T47D (cell line): ENCODE data around the gene TSPAN11.
A peak's percentile ranks its signal among the peaks of the same experiment; 100 is the strongest.

Source experiments
- DNase-seq, 2 experiments: peaks; one replicate each; pipeline versions ENCODE4 v3.0.0 to v3.0.0-alpha.2; 2011 to 2012; ENCODE audit warnings: low read depth in 1 of 2, low spot score in 1 of 2
- JUND ChIP-seq: IDR thresholded peaks from 2 replicates; pipeline ENCODE4 v1.6.1; 2012; ENCODE audit warnings: low read depth
- in situ Hi-C: cut with HindIII; loops from 2 replicates; pipeline ENCODE4 v1.10.0; 2016; ENCODE audit warnings: low sequenced_read_pairs, low pct_unique_long_range_greater_than_20kb

The TSPAN11 gene

GRCh38 chr12:30979371-30980259, 53.1 kb downstream of the TSPAN11 start:
- in situ Hi-C loops = no loop called here
- TF ChIP-seq JUND = no peak
- no peak for DNase-seq

DNA sequence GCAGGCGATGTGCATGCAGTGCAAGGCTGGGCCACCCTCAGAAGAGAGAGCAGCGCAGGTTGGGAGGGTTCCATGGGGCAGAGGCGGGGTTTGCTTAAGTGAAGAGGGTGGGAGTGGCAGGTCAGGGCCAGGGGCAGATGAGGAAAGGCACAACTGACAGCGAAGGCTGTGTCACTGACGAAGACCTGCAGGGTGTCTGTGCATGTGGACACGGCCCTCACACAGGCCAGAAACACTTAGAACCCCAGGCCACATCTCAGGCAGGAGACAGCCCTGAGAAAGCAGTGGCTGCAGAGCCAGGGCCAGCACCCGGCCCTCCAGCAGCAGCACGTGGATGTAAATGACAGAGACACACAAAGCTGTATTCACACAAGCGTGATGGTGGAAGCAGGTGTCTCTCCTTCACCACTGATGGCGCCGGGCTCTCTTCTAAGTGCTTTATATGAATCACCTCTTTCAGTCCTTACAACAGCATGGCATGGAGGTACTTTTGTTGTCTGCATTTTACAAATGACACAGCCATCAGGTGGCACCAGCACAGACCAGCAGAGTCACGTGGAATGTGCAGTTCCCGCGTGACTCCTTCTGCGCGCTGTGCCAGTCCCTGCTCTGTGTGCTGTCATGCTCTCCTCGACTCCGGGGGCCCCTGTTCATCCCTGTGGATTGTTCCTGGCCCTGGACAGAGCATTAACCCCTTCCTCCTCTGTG, 54.6 kb downstream of the TSPAN11 start:
- in situ Hi-C loops = no loop called here
- no peak for DNase-seq
- no peak for TF ChIP-seq JUND

DNA sequence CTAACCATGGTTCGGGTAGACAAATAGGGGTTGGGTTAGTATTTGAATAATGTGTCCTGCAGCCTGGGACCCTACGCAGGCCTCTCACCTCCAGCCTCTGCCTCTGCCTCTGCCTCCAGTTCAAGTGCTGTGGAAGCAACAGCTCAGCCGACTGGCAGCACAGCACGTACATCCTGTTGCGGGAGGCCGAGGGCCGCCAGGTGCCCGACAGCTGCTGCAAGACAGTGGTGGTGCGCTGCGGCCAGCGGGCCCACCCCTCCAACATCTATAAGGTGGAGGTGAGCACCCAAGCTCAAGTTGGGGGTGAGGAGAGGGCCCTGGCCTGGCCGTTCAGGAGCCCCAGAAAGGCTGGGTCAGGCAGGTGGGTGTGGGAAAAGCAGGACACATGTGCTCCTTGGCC, 55.9 kb downstream of the TSPAN11 start:
- in situ Hi-C loops = no loop called here
- DNase-seq = no peak
- TF ChIP-seq JUND = no peak

GRCh38 chr12:30985814-30986452, 59.4 kb downstream of the TSPAN11 start:
- DNase-seq = peak; percentile 67 to 84
- TF ChIP-seq JUND = no peak
- in situ Hi-C loops = no loop called here

DNA sequence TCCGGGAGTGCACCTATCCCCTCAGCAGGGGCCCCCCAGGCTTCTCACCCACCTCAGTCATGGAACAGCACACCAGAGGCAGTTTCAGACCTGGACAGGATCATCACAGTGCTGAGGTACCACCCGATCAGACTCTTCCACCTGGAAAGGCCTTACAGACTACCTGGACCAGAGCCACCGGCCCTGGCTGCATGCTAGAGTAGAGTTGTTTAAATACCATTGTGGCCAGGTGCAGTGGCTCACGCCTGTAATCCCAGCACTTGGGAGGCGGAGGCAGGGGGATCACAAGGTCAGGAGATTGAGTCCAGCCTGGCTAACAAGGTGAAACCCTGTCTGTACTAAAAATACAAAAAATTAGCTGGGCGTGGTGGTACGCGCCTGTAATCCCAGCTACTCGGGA, 61.5 kb downstream of the TSPAN11 start:
- in situ Hi-C loops = no loop called here
- no peak for DNase-seq
- TF ChIP-seq JUND = no peak

- in situ Hi-C loops = no loop called here
- DNase-seq = peak; percentile 22 to 43
- TF ChIP-seq JUND = no peak
These were observed 62.2 kb downstream of the TSPAN11 start for GRCh38 chr12:30988646-30989286.

DNA sequence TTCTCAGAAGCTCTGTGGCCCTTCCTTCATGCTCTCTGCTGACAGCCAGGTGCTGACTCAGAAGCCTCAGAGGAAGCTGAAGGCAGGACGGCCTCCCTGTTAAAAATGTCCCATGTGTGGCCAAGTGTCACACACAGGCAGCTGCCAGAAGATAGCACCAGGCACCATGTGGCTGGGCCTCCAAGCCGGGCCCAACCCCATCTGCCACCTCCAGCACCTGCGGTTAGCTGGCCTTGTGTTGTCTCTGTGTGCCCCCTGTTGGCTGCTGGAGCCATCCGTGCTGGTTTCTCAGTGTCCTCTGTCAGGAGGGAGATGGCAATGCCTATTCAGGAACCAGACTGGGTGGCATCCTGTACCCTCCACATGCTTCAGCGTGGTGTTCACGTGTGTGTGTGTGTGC, 63.2 kb downstream of the TSPAN11 start:
- TF ChIP-seq JUND = no peak
- in situ Hi-C loops = no loop called here
- peak in 1 of 2 experiments; percentile 30 for DNase-seq

DNA sequence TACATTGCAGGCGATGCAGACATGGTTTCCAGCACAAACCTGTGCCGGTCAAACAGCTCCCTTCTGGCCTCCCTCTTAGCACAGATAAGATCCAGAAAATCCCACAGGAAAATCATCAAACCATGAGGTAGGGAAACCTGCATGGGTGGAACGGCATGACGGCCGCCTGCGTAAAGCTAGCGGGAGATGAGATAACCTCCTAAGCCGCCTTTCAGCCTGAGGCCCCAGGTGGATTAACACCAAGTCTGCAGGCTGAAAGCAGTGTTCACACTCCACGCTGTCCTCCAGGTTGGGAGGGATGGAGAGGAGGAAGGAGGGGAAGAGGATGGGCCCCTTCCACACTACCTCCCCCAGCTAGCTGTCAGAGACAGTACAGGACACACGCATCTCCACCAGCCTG, 63.8 kb downstream of the TSPAN11 start:
- in situ Hi-C loops = no loop called here
- DNase-seq = no peak
- no peak for TF ChIP-seq JUND

- in situ Hi-C loops = no loop called here
- DNase-seq = no peak
- TF ChIP-seq JUND = no peak
These were observed 64.2 kb downstream of the TSPAN11 start for GRCh38 chr12:30990776-30991175.

- in situ Hi-C loops = no loop called here
- no peak for DNase-seq
- no peak for TF ChIP-seq JUND
These were observed 64.9 kb downstream of the TSPAN11 start for GRCh38 chr12:30991466-30991865.

DNA sequence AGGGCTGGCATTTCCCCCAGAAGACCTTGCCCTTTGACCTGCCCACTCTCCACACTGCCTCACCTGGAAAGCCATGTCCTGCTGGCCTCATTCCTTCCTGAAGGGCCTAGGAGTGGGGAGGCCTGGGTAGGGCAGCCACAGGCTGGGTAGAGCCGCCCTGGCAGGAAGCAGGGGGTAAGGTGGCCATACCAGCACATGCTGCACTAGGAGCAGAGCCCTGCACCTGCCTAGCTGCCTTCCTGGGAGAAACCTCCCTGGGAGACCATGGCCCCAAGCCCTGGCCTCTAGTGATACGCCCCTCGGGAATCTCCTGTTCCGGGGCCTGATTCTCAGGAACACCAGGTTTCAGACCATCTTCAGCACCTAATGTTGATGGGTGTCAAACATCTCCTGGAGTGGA, 65.8 kb downstream of the TSPAN11 start:
- in situ Hi-C loops = no loop called here
- DNase-seq = no peak
- no peak for TF ChIP-seq JUND

DNA sequence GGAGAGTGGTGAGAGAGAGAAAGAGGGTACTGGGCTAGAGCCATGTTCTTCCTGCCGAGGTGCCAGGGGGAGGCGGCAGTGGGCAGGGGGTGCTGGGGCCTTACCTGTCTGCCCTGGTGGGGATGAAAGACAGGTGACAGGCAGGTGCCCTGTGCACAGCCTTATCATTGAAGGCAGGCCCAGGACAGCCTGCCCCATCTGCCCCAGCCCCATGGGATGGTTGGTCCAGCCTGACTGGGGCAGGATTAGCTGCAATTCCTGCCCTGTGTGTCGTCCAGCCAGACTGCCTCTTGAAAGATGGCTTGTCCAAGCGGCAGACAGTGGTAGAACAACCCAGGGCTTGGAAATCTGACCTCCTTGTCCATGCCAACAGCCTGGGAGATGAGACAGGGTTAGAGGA, 67.2 kb downstream of the TSPAN11 start:
- TF ChIP-seq JUND = no peak
- DNase-seq = no peak
- in situ Hi-C loops = no loop called here
